ENCODE results near the gene ENAH.

The ENAH gene

DNA sequence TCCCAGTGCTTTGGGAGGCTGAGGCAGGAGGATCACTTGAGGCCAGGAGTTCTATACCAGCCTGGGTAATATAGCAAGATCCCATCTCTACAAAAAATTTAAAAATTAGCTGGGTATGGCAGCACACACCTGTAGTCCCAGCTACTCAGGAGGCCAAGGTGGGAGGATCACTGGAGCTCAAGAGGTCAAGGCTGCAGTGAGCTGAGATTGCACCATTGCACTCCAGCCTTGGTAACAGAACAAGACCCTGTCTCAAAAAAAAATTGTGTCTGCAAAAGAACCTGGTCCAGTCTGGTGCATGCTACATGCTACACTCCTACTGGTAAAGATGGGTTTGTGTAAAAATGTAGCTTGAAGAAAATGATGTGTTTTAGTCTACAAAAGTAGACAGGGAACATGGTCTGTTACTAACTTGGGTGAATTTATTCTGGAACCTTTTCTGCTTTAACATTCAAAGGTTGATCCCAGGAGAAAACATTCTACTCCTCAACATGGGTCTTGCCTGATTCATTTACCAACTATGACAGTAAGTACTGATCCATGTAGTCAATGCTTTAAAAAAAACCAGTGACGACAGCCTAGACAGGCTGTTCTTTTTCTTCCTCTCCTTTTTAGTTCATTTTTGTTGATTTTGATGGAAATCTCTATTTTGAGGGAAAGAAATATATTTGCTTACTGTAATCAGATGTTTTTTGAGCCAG lies 32.7 kb upstream of the ENAH start:
- TF ChIP-seq, protein P1, sequence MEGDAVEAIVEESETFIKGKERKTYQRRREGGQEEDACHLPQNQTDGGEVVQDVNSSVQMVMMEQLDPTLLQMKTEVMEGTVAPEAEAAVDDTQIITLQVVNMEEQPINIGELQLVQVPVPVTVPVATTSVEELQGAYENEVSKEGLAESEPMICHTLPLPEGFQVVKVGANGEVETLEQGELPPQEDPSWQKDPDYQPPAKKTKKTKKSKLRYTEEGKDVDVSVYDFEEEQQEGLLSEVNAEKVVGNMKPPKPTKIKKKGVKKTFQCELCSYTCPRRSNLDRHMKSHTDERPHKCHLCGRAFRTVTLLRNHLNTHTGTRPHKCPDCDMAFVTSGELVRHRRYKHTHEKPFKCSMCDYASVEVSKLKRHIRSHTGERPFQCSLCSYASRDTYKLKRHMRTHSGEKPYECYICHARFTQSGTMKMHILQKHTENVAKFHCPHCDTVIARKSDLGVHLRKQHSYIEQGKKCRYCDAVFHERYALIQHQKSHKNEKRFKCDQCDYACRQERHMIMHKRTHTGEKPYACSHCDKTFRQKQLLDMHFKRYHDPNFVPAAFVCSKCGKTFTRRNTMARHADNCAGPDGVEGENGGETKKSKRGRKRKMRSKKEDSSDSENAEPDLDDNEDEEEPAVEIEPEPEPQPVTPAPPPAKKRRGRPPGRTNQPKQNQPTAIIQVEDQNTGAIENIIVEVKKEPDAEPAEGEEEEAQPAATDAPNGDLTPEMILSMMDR (IDR thresholded peaks at IDR 0.05; ENCODE audit: low read depth, low read length), result no peak
- TF ChIP-seq EZH2phosphoT487 (IDR thresholded peaks at IDR 0.05; ENCODE audit: low read depth), result no peak
- H3K27me3 ChIP-seq (ENCODE audit: low read depth, low read length), result peaks cover 17% of the 10 kb centered on the region
- H3K36me3 ChIP-seq (replicated peaks; ENCODE audit: low read depth, low read length), result no peaks in the 10 kb centered on the region
- H3K27ac ChIP-seq (ENCODE audit: low read length), result no peak overlapping the region
- no peak overlapping the region for H3K4me2 ChIP-seq (ENCODE audit: low read length)
- no peak overlapping the region for H2AFZ ChIP-seq (ENCODE audit: low read depth, low read length)
- H4K20me1 ChIP-seq (ENCODE audit: insufficient read depth, low read length), result no peaks in the 10 kb centered on the region
- no peak overlapping the region for H3K4me3 ChIP-seq (ENCODE audit: low read length)
- H3K4me1 ChIP-seq (ENCODE audit: low read length), result peaks cover 6% of the 10 kb centered on the region
- H3K79me2 ChIP-seq (ENCODE audit: low read length), result no peaks in the 10 kb centered on the region
- H3K9me3 ChIP-seq (ENCODE audit: insufficient read depth, low read length), result no peaks in the 10 kb centered on the region
- H3K9ac ChIP-seq (ENCODE audit: low read length), result no peak overlapping the region

DNA sequence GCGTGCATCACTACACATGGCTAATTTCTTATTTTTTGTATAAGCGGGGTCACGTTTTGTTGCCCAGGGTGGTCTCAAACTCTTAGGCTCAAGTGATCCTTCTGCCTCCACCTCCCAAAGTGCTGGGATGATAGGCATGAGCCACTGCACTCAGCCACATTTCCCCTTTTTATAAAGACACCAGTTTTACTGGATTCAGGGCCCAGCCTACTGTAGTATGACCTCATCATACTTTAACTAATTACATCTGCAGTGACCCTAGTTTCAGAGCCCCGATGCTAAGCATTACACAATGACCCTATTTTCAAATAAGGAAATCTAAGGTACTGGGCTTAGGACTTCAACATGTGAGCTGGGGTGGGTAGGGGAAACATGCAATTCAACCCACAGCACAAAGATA lies 31.8 kb upstream of the ENAH start:
- H2AFZ ChIP-seq (ENCODE audit: low read depth, low read length), result no peak overlapping the region
- no peak overlapping the region for H3K9ac ChIP-seq (ENCODE audit: low read length)
- H4K20me1 ChIP-seq (ENCODE audit: insufficient read depth, low read length), result no peaks in the 10 kb centered on the region
- no peaks in the 10 kb centered on the region for H3K9me3 ChIP-seq (ENCODE audit: insufficient read depth, low read length)
- no peaks in the 10 kb centered on the region for H3K79me2 ChIP-seq (ENCODE audit: low read length)
- H3K36me3 ChIP-seq (replicated peaks; ENCODE audit: low read depth, low read length), result no peaks in the 10 kb centered on the region
- no peak overlapping the region for H3K27ac ChIP-seq (ENCODE audit: low read length)
- no peak overlapping the region for H3K4me2 ChIP-seq (ENCODE audit: low read length)
- H3K27me3 ChIP-seq (ENCODE audit: low read depth, low read length), result peaks cover 23% of the 10 kb centered on the region
- TF ChIP-seq EZH2phosphoT487 (IDR thresholded peaks at IDR 0.05; ENCODE audit: low read depth), result no peak
- TF ChIP-seq, protein P1 (IDR thresholded peaks at IDR 0.05; ENCODE audit: low read depth, low read length), result no peak
- H3K4me1 ChIP-seq (ENCODE audit: low read length), result peaks cover 6% of the 10 kb centered on the region
- no peak overlapping the region for H3K4me3 ChIP-seq (ENCODE audit: low read length)

DNA sequence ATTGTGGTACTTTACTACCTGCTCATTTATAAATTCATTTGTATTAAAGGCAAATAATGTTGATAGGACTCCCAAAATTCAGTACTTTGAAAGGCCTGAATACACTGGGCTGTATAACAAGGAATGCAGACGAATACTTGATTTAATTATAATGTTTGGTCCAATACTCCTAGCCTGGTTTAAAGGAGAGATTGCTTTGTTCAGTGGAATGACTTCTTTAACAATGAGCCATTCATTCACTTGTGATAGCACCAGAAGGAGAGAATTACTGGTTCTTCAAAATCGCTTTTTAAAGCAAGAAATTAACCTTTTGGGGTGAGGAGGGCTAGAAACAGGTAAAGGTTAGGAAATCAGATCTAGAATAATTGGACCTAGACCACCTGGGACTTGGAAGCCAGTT lies 28.3 kb upstream of the ENAH start:
- H3K9me3 ChIP-seq (ENCODE audit: insufficient read depth, low read length), result no peaks in the 10 kb centered on the region
- no peaks in the 10 kb centered on the region for H3K79me2 ChIP-seq (ENCODE audit: low read length)
- H3K27ac ChIP-seq (ENCODE audit: low read length), result no peak overlapping the region
- no peak overlapping the region for H3K4me3 ChIP-seq (ENCODE audit: low read length)
- H3K9ac ChIP-seq (ENCODE audit: low read length), result no peak overlapping the region
- no peaks in the 10 kb centered on the region for H3K4me1 ChIP-seq (ENCODE audit: low read length)
- H3K27me3 ChIP-seq (ENCODE audit: low read depth, low read length), result peaks cover 23% of the 10 kb centered on the region
- no peaks in the 10 kb centered on the region for H4K20me1 ChIP-seq (ENCODE audit: insufficient read depth, low read length)
- no peaks in the 10 kb centered on the region for H3K36me3 ChIP-seq (replicated peaks; ENCODE audit: low read depth, low read length)
- no peak overlapping the region for H2AFZ ChIP-seq (ENCODE audit: low read depth, low read length)
- TF ChIP-seq, protein P1 (IDR thresholded peaks at IDR 0.05; ENCODE audit: low read depth, low read length), result no peak
- TF ChIP-seq EZH2phosphoT487 (IDR thresholded peaks at IDR 0.05; ENCODE audit: low read depth), result no peak
- no peak overlapping the region for H3K4me2 ChIP-seq (ENCODE audit: low read length)

DNA sequence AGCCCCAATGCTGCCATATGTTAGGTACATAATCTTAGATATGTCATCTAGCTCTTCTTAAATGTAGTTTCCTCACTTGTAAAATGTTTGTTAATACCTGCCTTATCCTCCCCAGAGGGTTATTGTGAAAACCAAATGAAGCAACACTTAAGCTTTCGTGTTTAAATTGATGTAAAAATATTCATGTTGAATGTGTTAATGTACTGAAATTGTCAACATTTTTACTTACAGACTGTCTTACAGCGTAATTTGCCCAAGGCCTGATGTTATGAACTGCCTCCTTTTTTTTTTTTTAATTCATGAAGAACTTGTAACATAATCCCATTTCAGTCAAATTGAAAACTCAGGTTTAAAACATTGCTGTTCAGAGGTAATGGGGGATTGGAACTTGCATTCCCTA lies 25.6 kb upstream of the ENAH start:
- H3K27me3 ChIP-seq (ENCODE audit: low read depth, low read length), result peaks cover 28% of the 10 kb centered on the region

More for the DNA sequence above, 25.6 kb upstream of the ENAH start:
- no peak overlapping the region for H3K9ac ChIP-seq (ENCODE audit: low read length)
- no peak overlapping the region for H3K27ac ChIP-seq (ENCODE audit: low read length)
- no peak for TF ChIP-seq EZH2phosphoT487 (IDR thresholded peaks at IDR 0.05; ENCODE audit: low read depth)
- TF ChIP-seq, protein P1 (IDR thresholded peaks at IDR 0.05; ENCODE audit: low read depth, low read length), result no peak
- no peaks in the 10 kb centered on the region for H3K4me1 ChIP-seq (ENCODE audit: low read length)
- H3K4me3 ChIP-seq (ENCODE audit: low read length), result no peak overlapping the region
- H4K20me1 ChIP-seq (ENCODE audit: insufficient read depth, low read length), result no peaks in the 10 kb centered on the region
- no peaks in the 10 kb centered on the region for H3K36me3 ChIP-seq (replicated peaks; ENCODE audit: low read depth, low read length)
- H3K9me3 ChIP-seq (ENCODE audit: insufficient read depth, low read length), result no peaks in the 10 kb centered on the region
- no peak overlapping the region for H2AFZ ChIP-seq (ENCODE audit: low read depth, low read length)
- H3K4me2 ChIP-seq (ENCODE audit: low read length), result no peak overlapping the region
- no peaks in the 10 kb centered on the region for H3K79me2 ChIP-seq (ENCODE audit: low read length)
